Measurements from ENCODE around the gene COMT. TPM values are rescaled to one million over a fixed set of nuclear protein-coding genes. Genes with fewer than 3 reads are reported as not detected.

The COMT gene
- total and polyA plus RNA-seq, 2 of the 4 experiments (the other 2 are of a cell fraction), result 202 to 347 TPM

DNA sequence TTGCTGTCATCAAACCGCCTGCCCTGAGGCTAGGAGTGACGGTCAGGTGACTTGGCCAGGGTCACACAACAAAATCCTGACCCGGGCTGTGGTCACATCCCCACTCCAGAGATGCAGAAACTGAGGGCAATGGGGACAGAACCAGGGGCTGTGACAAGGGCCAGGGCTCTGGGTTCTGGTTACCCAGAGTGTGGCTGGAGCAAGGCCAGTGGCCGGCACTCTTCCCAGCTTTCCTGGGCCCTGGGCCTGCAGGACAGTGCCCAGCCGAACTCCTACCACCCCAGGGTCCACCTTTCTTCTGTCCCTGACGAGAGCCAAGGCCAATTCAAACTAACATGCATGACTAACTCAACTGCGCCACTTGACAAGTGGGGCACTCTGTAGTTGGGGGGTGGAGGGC is 39.2 kb downstream of the COMT start:
- WGBS, 2 experiments (ENCODE audit: extremely low coverage in 2 of 2, insufficient read length in 1 of 2), result 100% methylated on average over 2 of the region's 7 CpGs; no CpG with 5 or more reads in 1 of the 2 experiments
- Histone ChIP-seq H3K23ac (ENCODE audit: low read depth, low read length) (no peak overlapping the region), H3K27ac (ENCODE audit: insufficient read depth, low read length) (no peak overlapping the region), H3K79me1 (ENCODE audit: low read depth in 1 of 2, low read length in 2 of 2) (peaks cover 4 to 29% of the 10 kb centered on the region in 2 experiments; a peak in 3 of 4 replicates), H2AFZ (replicated peaks; ENCODE audit: low read length, poor library complexity) (no peak overlapping the region), H3K9me1 (ENCODE audit: insufficient read depth, low read length) (peaks cover 11% of the 10 kb centered on the region), H3K9me3 (ENCODE audit: control insufficient read depth, insufficient read depth, low read length) (no peaks in the 10 kb centered on the region), H4K20me1 (ENCODE audit: insufficient read depth, low read length) (peaks cover 13% of the 10 kb centered on the region; the same call in 1 of the 2 replicates), H2BK120ac (ENCODE audit: low read depth, low read length) (no peak overlapping the region), H3K14ac (replicated peaks; ENCODE audit: low read depth, low read length) (no peak overlapping the region), H3K4me3 (ENCODE audit: insufficient read depth, low read depth, low read length) (no peak overlapping the region), H3K9ac (ENCODE audit: low read depth, low read length) (no peak overlapping the region), H3K18ac (ENCODE audit: low read depth, low read length) (no peak overlapping the region), H2BK15ac (ENCODE audit: low read depth, low read length) (no peak overlapping the region), H4K5ac (ENCODE audit: low read depth, low read length) (no peak overlapping the region), H2AK9ac (replicated peaks; ENCODE audit: low read depth, low read length, poor library complexity) (no peak overlapping the region), H4K91ac (ENCODE audit: insufficient read depth, low read depth, low read length) (no peak overlapping the region), H3K36me3 (ENCODE audit: control insufficient read depth, insufficient read depth, low read length) (peaks cover 12% of the 10 kb centered on the region), H4K8ac (ENCODE audit: low read depth in 2 of 2, low read length in 2 of 2) (no peak overlapping the region), H3K56ac (ENCODE audit: extremely low read depth, insufficient read depth, low read length) (no peak overlapping the region), H3K4me1 (ENCODE audit: control insufficient read depth, insufficient read depth, low read length) (peaks cover 10% of the 10 kb centered on the region), H3K4me2 (ENCODE audit: low read depth, low read length) (no peak overlapping the region), H3K4ac (ENCODE audit: low read depth, low read length) (no peak overlapping the region), H3K27me3 (ENCODE audit: control insufficient read depth, insufficient read depth, low read length) (no peaks in the 10 kb centered on the region), H2AK5ac (ENCODE audit: low read depth, low read length) (no peak overlapping the region), H2BK20ac (ENCODE audit: low read depth, low read length) (no peak overlapping the region), H2BK5ac (ENCODE audit: low read depth, low read length, poor library complexity, severe bottlenecking) (no peak overlapping the region)
- intact Hi-C loops (cut with micrococcal nuclease) (no loop called here), dilution Hi-C loops (cut with HindIII; ENCODE audit: low sequenced_read_pairs, unreplicated experiment) (no loop called here), in situ Hi-C loops (cut with MboI; ENCODE audit: low sequenced_read_pairs) (no loop called here)
- DNase-seq (no peak), ATAC-seq (ENCODE audit: low read depth) (no peak)
- ChIA-PET POLR2A (ENCODE audit: unreplicated experiment) (no interaction called here), CTCF (no interaction called here)
- TF ChIP-seq BHLHE40 (IDR thresholded peaks at IDR 0.05; ENCODE audit: low read depth, low read length), result no peak
- TF ChIP-seq NFE2L2 (IDR thresholded peaks at IDR 0.05; ENCODE audit: low read depth, low read length), result no peak
- no peak for TF ChIP-seq CHD1 (IDR thresholded peaks at IDR 0.05; ENCODE audit: low read depth, low read length)
- TF ChIP-seq FOS (IDR thresholded peaks at IDR 0.05; ENCODE audit: low read depth, low read length), result no peak
- no peak for TF ChIP-seq RAD21 (IDR thresholded peaks at IDR 0.05; ENCODE audit: low read length)
- no peak for TF ChIP-seq MAZ (IDR thresholded peaks at IDR 0.05; ENCODE audit: borderline replicate concordance, low read depth, low read length)
- TF ChIP-seq CEBPB (IDR thresholded peaks at IDR 0.05; ENCODE audit: low read depth, low read length), result no peak
- BruUV-seq (replicated peaks), result no TSS peak
